Right atrium auricular region (tissue), 2 donors: ENCODE results near the gene EMILIN1. TPM values are rescaled to one million over a fixed set of nuclear protein-coding genes. Genes with fewer than 3 reads are reported as not detected.

Experiments
- DNase-seq: peaks from one replicate; pipeline ENCODE4 v3.0.0-alpha.2; 2019; ENCODE audit warnings: low spot score
- H3K27ac ChIP-seq, 2 donors: fragments of 200-600 bp; sonication (generic); 1 replicate in 1 of 2; 2 replicates in 1 of 2; pipeline ENCODE4 v1.5.1; 2016 to 2019
- H3K27me3 ChIP-seq, 2 donors: fragments of 200-600 bp; sonication (generic); one replicate each; pipeline versions ENCODE4 v1.5.1 to v1.6.0; 2017 to 2019
- H3K36me3 ChIP-seq: fragments of 200-600 bp; sonication (generic); one replicate; pipeline ENCODE4 v1.5.1; 2016
- H3K4me1 ChIP-seq, 2 donors: fragments of 200-600 bp; sonication (generic); one replicate each; pipeline versions ENCODE4 v1.5.1 to v1.6.0; 2017 to 2019
- H3K4me3 ChIP-seq, 2 donors: fragments of 200-600 bp; sonication (generic); 1 replicate in 1 of 2; 2 replicates in 1 of 2; pipeline ENCODE4 v1.5.1; 2017 to 2019; ENCODE audit warnings: mild to moderate bottlenecking in 1 of 2, moderate library complexity in 1 of 2
- H3K9me3 ChIP-seq, 2 donors: fragments of 200-600 bp; sonication (generic); one replicate each; pipeline ENCODE4 v1.5.1; 2019
- total RNA-seq, 2 donors: library from RNA; depleted of rRNA; stranded (reverse); fragments of >200 nt; gene quantifications; one replicate each; pipeline ENCODE4 v1.1.0, GENCODE V29; 2016
- TF ChIP-seq, protein P1 (sequence below), 2 donors: fragments of 200-600 bp; sonication (generic); IDR thresholded peaks; one replicate each; pipeline ENCODE4 v1.5.1; 2019; ENCODE audit warnings: antibody characterized with exemption in 2 of 2

The EMILIN1 gene
- total RNA-seq, 2 donors from 2014 or later: 22.3 to 36.7 TPM

DNA sequence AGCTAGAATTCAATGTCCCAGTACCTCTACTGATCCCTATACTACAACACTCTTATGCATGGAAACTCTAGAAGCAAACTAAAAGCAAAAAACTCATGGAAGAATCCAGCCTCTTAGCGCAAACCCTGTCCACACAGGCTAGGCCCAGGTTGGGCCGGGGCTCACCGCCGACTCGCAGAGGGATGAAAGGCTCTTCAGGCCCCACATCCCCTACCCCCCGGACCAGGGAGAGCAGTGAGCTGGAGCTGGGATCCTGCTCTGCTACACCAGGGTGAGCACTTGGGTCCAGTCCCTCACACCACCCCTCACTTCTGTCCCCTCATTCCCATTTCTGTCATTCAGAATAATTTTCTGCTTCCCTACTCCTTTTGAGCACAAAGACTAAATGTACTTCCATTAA lies 9.0 kb upstream of the EMILIN1 start:
- Histone ChIP-seq H3K9me3 (no peaks in the 10 kb centered on the region), H3K4me3 (no peak overlapping the region), H3K27ac (peak overlapping the region in 1 of 2 donors; percentile 0), H3K36me3 (peaks cover 25% of the 10 kb centered on the region), H3K27me3 (no peaks in the 10 kb centered on the region), H3K4me1 (peaks cover 0 to 49% of the 10 kb centered on the region in 2 donors)
- TF ChIP-seq, protein P1, sequence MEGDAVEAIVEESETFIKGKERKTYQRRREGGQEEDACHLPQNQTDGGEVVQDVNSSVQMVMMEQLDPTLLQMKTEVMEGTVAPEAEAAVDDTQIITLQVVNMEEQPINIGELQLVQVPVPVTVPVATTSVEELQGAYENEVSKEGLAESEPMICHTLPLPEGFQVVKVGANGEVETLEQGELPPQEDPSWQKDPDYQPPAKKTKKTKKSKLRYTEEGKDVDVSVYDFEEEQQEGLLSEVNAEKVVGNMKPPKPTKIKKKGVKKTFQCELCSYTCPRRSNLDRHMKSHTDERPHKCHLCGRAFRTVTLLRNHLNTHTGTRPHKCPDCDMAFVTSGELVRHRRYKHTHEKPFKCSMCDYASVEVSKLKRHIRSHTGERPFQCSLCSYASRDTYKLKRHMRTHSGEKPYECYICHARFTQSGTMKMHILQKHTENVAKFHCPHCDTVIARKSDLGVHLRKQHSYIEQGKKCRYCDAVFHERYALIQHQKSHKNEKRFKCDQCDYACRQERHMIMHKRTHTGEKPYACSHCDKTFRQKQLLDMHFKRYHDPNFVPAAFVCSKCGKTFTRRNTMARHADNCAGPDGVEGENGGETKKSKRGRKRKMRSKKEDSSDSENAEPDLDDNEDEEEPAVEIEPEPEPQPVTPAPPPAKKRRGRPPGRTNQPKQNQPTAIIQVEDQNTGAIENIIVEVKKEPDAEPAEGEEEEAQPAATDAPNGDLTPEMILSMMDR (IDR thresholded peaks at IDR 0.05): no peak
- DNase-seq: no peak

DNA sequence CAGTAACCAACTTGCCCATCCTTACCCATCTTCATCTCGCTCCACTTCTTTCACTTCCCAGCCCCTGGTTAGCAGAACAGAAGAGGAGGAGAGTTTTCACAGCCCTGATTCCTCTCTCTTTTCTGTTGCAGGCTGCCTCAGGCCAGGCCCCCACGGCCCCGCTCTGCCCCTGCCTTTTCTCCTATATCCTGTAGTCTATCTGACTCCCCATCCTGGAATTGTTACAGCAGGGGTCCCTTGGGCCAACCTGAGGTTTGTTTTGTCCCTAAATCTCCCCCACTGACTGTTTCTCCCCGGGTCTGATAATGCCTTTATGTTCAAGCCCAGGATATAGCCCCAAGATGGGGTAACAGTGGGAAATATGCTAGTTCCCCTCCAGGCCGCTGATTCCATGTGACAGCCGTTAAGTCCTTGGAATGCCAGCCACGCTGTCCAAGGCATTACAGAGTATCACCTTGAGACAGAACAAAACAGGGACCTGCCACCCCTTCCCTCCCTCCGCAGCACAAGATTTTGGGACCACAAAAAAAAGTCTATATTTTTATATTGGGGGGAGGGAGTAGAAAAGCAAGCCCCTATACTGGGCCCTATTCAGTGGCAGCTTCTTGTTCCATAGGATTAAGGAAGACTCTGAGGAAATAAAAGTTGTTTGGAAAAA lies 8.3 kb upstream of the EMILIN1 start:
- Histone ChIP-seq H3K27me3 (no peaks in the 10 kb centered on the region), H3K27ac (peak overlapping the region; percentile 97 to 98), H3K36me3 (peaks cover 25% of the 10 kb centered on the region), H3K9me3 (no peaks in the 10 kb centered on the region), H3K4me1 (peaks cover 0 to 53% of the 10 kb centered on the region in 2 donors), H3K4me3 (peak overlapping the region in 1 of 2 donors; percentile 98)
- TF ChIP-seq, protein P1 (IDR thresholded peaks at IDR 0.05): no peak
- DNase-seq: no peak

DNA sequence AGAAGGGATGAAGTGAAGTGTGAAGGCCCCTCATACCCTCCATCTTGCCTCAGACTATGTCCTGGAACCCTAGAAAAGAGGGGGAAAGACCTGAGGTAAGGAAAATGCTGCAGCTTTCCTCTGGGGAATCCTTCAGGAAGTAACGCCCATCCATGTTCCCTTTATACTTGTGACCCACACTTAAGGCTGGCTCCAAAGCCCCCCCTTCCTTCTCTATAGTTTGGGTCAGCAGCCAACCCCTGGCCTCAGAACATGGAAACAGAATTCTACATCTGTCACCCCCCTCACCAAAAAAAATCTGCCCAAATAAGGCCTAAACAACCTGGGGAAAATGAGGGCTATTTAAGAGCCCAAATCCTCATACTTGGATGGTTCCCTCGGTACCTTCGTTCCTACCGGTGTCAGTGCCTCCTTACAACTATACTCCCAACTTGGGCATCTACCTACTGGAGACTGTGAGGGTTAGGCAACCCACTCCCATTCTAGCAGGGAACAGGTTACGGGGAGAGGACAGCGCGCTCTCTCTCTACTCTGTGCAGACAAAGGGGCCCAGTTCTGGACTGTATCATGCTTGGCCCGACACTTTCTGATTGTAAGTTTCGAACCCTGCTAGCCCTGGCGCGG lies 7.7 kb upstream of the EMILIN1 start:
- Histone ChIP-seq H3K27ac (peak overlapping the region; percentile 97 to 98), H3K36me3 (peaks cover 25% of the 10 kb centered on the region), H3K4me1 (peaks cover 0 to 56% of the 10 kb centered on the region in 2 donors), H3K4me3 (peak overlapping the region; percentile 65 to 98), H3K9me3 (no peaks in the 10 kb centered on the region), H3K27me3 (no peaks in the 10 kb centered on the region)
- no peak for DNase-seq
- TF ChIP-seq, protein P1 (IDR thresholded peaks at IDR 0.05): no peak

DNA sequence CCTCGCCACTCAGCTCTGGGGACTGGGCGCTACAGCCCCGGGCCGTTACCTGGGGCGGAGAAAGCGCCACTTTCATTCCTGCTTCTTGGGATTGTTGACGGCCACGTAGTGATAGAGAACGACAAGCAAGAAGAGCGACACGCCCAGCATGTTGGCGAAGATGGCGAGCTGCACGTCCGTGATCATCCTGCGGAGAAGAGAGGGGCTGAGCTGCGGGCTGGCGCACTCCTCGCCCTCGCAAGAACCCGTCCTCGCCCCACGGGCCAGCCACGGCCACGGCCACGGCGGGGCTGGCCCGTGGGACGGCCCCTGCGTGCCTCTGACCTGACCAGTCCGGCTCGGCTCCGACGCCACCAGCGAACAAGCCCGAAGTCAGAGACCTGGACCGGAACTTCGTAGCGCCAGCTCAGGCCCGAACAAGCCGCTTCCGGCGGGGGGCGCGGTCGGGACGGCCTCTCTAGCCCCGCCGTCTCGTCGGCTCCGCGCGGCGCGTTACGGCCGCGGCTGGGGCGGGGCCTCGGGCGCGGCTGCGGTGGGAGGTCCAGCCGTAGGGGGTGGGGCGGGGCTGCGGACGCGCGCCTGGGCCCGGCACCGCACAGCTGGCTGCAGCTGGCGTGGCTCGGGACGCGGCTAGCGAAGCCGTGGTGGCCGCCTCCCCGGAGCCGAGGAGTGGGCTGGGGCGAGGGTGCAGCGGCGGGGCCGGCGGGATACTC lies 7.0 kb upstream of the EMILIN1 start, which contains the start of gene OST4:
Gene OST4, minus strand, starts transcription at position 378 of the 713 bp plus-strand sequence.
- no peaks in the 10 kb centered on the region for H3K27me3 ChIP-seq
- peak within 1 kb of the TSS; percentile 65 to 98 for H3K4me3 ChIP-seq
- TF ChIP-seq, protein P1 (IDR thresholded peaks at IDR 0.05): peak in 1 of 2 donors; percentile 7
- no peaks in the 10 kb centered on the region for H3K9me3 ChIP-seq
- H3K4me1 ChIP-seq: peaks cover 0 to 56% of the 10 kb centered on the region in 2 donors
- DNase-seq: peak; percentile 95
- H3K36me3 ChIP-seq: peaks cover 25% of the 10 kb centered on the region
- H3K27ac ChIP-seq: peak within 1 kb of the TSS; percentile 97 to 98

DNA sequence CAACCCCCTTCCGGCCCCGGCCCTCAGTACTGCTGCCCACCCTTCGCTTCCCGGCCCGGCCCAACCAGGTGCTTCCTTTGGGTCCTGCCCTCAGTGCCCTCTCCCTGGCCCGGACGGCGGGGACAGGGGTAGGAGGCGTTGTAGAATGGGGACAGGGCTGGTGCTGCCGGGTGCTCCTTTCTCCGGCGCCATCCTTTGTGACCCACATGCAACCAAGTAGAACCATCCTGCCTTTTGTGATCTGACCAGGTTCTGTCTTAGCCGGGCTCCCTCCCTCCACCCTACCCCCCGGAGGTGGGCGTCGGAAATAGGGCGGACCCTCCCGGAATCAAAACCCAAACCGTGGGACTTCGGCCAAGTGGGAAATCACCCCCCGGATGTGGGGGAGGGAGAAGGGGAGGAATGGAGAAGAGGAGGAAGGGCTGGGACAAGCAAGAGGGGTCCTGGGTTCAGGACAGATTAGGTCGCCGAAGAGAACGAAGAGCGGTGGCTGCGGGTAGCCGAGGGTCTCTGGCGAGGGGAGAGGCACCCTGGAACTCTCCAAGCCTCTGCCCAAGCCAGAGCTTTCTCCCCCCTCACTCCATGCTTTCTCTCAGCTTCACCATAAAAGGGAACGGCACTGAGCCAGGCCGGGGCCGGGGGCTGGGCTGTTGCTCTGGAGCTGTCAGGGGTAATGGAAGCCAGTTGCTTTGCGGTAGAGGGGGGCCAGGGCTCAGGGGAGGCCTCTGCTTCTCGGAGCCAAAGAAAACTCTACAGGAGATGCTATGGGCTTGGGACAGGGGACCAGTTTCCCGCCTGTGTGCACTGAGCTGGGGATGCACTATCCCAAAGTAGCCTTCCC lies 6.2 kb upstream of the EMILIN1 start:
- peak overlapping the region; percentile 97 to 98 for H3K27ac ChIP-seq
- TF ChIP-seq, protein P1 (IDR thresholded peaks at IDR 0.05): no peak
- H3K4me3 ChIP-seq: peak overlapping the region; percentile 65 to 98
- peaks cover 25% of the 10 kb centered on the region for H3K36me3 ChIP-seq
- peaks cover 0 to 56% of the 10 kb centered on the region in 2 donors for H3K4me1 ChIP-seq
- H3K9me3 ChIP-seq: no peaks in the 10 kb centered on the region
- no peaks in the 10 kb centered on the region for H3K27me3 ChIP-seq
- no peak for DNase-seq
